HL-60 (cell line): ENCODE measurements around the gene SKIC8.

Experiments used
- GABPA ChIP-seq: IDR thresholded peaks from 2 replicates; pipeline ENCODE4 v1.6.1; 2012; ENCODE audit warnings: low read depth
- POLR2AphosphoS5 ChIP-seq: IDR thresholded peaks from 2 replicates; pipeline ENCODE4 v1.6.1; 2012; ENCODE audit warnings: low read depth
- REST ChIP-seq: IDR thresholded peaks from 2 replicates; pipeline ENCODE4 v1.6.1; 2012; ENCODE audit warnings: low read depth; ENCODE audit not compliant: insufficient replicate concordance

- TF ChIP-seq GABPA (no peak), POLR2AphosphoS5 (no peak), REST (no peak)
Measured at GRCh38 chr15:78237146-78237545, 62.3 kb downstream of the SKIC8 start.
